HepG2 (cell line): ENCODE measurements around the gene PTPRN. TPM values are rescaled to one million over a fixed set of nuclear protein-coding genes. Genes with fewer than 3 reads are reported as not detected.

Experiments
- ATAC-seq: fragments of 200-7000 bp; cut with Tn5 transposase; 3 replicates; pipeline ENCODE4 v1.9.1; 2020; ENCODE audit warnings: mild to moderate bottlenecking, moderate library complexity
- BruUV-seq: library from RNA; stranded (reverse); fragments of 400-500 nt; replicated peaks from 2 replicates; lab custom pipeline; 2021; lab: Mats Ljungman, UMichigan
- CTCF ChIA-PET: fragments of 300-600 bp; formaldehyde crosslinking; extraction: SDS; loops from one replicate; lab custom pipeline; 2021; ENCODE audit warnings: low total read pairs, inconsistent platforms, low intra/inter-chr PET ratio; lab: Yijun Ruan, JAX
- POLR2A ChIA-PET: fragments of 350-600 bp; sonication (Branson Sonifier 250); formaldehyde crosslinking; loops from one replicate; lab custom pipeline; 2020; ENCODE audit warnings: antibody characterized with exemption, inconsistent platforms; lab: Yijun Ruan, JAX
- DNase-seq: peaks from one replicate; pipeline ENCODE4 v3.0.0-alpha.2; 2015; ENCODE audit warnings: low spot score
- FAIRE-seq: peaks from 3 replicates; lab custom pipeline; 2011; peaks lifted over from hg19 to GRCh38; lab: Jason Lieb, UNC
- H2AFZ ChIP-seq: one replicate; pipeline ENCODE4 v1.6.1; 2011; ENCODE audit warnings: low read length, inconsistent platforms
- H3K27ac ChIP-seq: fragments of 300-600 bp; 3 replicates; pipeline ENCODE4 v1.8.0; 2011; ENCODE audit warnings: mixed run types, mild to moderate bottlenecking, mixed read lengths, low read length, inconsistent platforms; ENCODE audit not compliant: insufficient read depth; ENCODE audit errors: extremely low read length
- H3K27me3 ChIP-seq, 2 experiments: fragments of 200-600 bp in 1 of 2; 2 replicates in 1 of 2; 3 replicates in 1 of 2; pipeline versions ENCODE4 v1.6.0 to v1.8.0; 2011; ENCODE audit warnings: low read length in 2 of 2, mild to moderate bottlenecking in 2 of 2, moderate library complexity in 2 of 2, inconsistent platforms in 1 of 2; ENCODE audit not compliant: insufficient read depth in 2 of 2, control insufficient read depth in 1 of 2
- H3K36me3 ChIP-seq, 2 experiments: fragments of 200-600 bp in 1 of 2; replicated peaks in 1 of 2; 2 replicates in 1 of 2; 3 replicates in 1 of 2; pipeline versions ENCODE4 v1.5.1 to v1.8.0; 2011; ENCODE audit warnings: low read length in 2 of 2, inconsistent platforms in 1 of 2; ENCODE audit not compliant: insufficient read depth in 2 of 2, control insufficient read depth in 1 of 2
- H3K4me1 ChIP-seq: 2 replicates; pipeline ENCODE4 v1.5.1; 2012; ENCODE audit warnings: low read length, inconsistent platforms; ENCODE audit not compliant: insufficient read depth
- H3K4me2 ChIP-seq: 2 replicates; pipeline ENCODE4 v1.6.0; 2011; ENCODE audit warnings: low read depth, low read length, inconsistent platforms
- H3K4me3 ChIP-seq, 3 experiments: fragments of 200-600 bp in 1 of 3; sonication (generic), shearing (Covaris generic) in 1 of 3; replicated peaks in 1 of 3; 2 replicates each; pipeline ENCODE4 v1.5.1; 2011 to 2016; ENCODE audit warnings: low read length in 3 of 3, inconsistent platforms in 2 of 3, low read depth in 2 of 3, mild to moderate bottlenecking in 2 of 3, control low read depth in 1 of 3, mixed read lengths in 1 of 3; ENCODE audit not compliant: insufficient read depth in 1 of 3
- H3K79me2 ChIP-seq: one replicate; pipeline ENCODE4 v1.6.1; 2011; ENCODE audit warnings: low read length, inconsistent platforms; ENCODE audit not compliant: insufficient read depth
- H3K9ac ChIP-seq: 2 replicates; pipeline ENCODE4 v1.6.0; 2011; ENCODE audit warnings: mild to moderate bottlenecking, low read depth, low read length, inconsistent platforms; ENCODE audit not compliant: insufficient read depth
- H3K9me3 ChIP-seq: 2 replicates; pipeline ENCODE4 v1.5.1; 2012; ENCODE audit warnings: mild to moderate bottlenecking, low read length
- H4K20me1 ChIP-seq: 2 replicates; pipeline ENCODE4 v1.6.0; 2011; ENCODE audit warnings: inconsistent platforms, mild to moderate bottlenecking, low read length, moderate library complexity; ENCODE audit not compliant: insufficient read depth
- AGO2 ChIP-seq: fragments of 200-400 bp; formaldehyde crosslinking; optimal IDR thresholded peaks from 2 replicates; pipeline ENCODE3; 2017; ENCODE audit warnings: mild to moderate bottlenecking, low read depth, low read length, moderate library complexity
- CHCHD3 ChIP-seq: sonication (generic); formaldehyde crosslinking; IDR thresholded peaks from 2 replicates; pipeline ENCODE4 v1.8.0; 2022; ENCODE audit warnings: mild to moderate bottlenecking, missing genetic modification reagents, moderate library complexity
- CREB1 ChIP-seq, 2 experiments: fragments of 450-650 bp in 1 of 2; IDR thresholded peaks; 2 replicates each; pipeline ENCODE4 v1.6.1; 2016 to 2017; ENCODE audit warnings: control low read depth in 1 of 2, mild to moderate bottlenecking in 1 of 2, missing compliant biosample characterization in 1 of 2, missing genetic modification characterization in 1 of 2
- KDM6A ChIP-seq: IDR thresholded peaks from 2 replicates; pipeline ENCODE4 v1.6.1; 2016; ENCODE audit warnings: low read depth
- RFX5 ChIP-seq: IDR thresholded peaks from 2 replicates; pipeline ENCODE4 v1.6.1; 2011; ENCODE audit warnings: low read depth, low read length, improper control_type of control experiment
- RNF219 ChIP-seq: sonication (generic); formaldehyde crosslinking; IDR thresholded peaks from 2 replicates; pipeline ENCODE4 v1.5.0; 2020; ENCODE audit warnings: mild to moderate bottlenecking, missing genetic modification reagents
- SAP130 ChIP-seq: IDR thresholded peaks from 2 replicates; pipeline ENCODE4 v1.6.1; 2016; ENCODE audit warnings: low read depth
- ZBTB38 ChIP-seq: sonication (generic); formaldehyde crosslinking; IDR thresholded peaks from 2 replicates; pipeline ENCODE4 v1.5.1; 2020; ENCODE audit warnings: mild to moderate bottlenecking, missing genetic modification reagents
- WGBS: methylation state at CpG from one replicate; pipeline ENCODE4 v1.1.6; 2017; ENCODE audit warnings: low lambda C conversion rate; 5-methylcytosine and 5-hydroxymethylcytosine counted together
- in situ Hi-C: cut with HindIII; loops from 2 replicates; pipeline ENCODE4 v1.10.0; 2017; ENCODE audit warnings: low pct_unique_long_range_greater_than_20kb; ENCODE audit not compliant: extremely low pct_ligation_motif_present
- intact Hi-C: fragments of 100-400 bp; cut with micrococcal nuclease; formaldehyde crosslinking; loops from one replicate; pipeline ENCODE4 v1.10.0; 2022; ENCODE audit not compliant: unreplicated experiment
- polyA plus RNA-seq, 8 experiments: library from polyadenylated mRNA; depleted of rRNA in 3 of 8; stranded (reverse) in 7 of 8; unstranded in 1 of 8; fragments of >200 nt; fragmentation: Illumina TruSeq in 4 of 8; extraction: Trizol in 4 of 8; gene quantifications; 2 replicates each; pipeline versions ENCODE4 v1.2.1 to v1.2.3, GENCODE V29; 2011 to 2016; ENCODE audit warnings: low read depth in 4 of 8, missing spikeins in 1 of 8, mixed read lengths in 1 of 8; ENCODE audit not compliant: insufficient read depth in 1 of 8
- total RNA-seq, 5 experiments: library from RNA; depleted of rRNA; stranded (reverse); fragments of >200 nt; fragmentation: Illumina TruSeq; extraction: Trizol; gene quantifications; 2 replicates each; pipeline ENCODE4 v1.2.3, GENCODE V29; 2016; ENCODE audit warnings: low read depth in 1 of 5
- TF ChIP-seq, protein P1 (sequence below): sonication (generic); formaldehyde crosslinking; IDR thresholded peaks from 2 replicates; pipeline ENCODE4 v1.4.0; 2020; ENCODE audit warnings: missing genetic modification reagents
- TF ChIP-seq, protein P2 (sequence below): IDR thresholded peaks from 2 replicates; pipeline ENCODE4 v1.6.1; 2018; ENCODE audit warnings: missing genetic modification reagents, mild to moderate bottlenecking, missing compliant biosample characterization
- TF ChIP-seq, protein P3 (sequence below): IDR thresholded peaks from 2 replicates; pipeline ENCODE4 v1.6.1; 2016; ENCODE audit warnings: missing genetic modification reagents, missing compliant biosample characterization
- TF ChIP-seq, protein P4 (sequence below): IDR thresholded peaks from 2 replicates; pipeline ENCODE4 v1.6.1; 2016; ENCODE audit warnings: missing compliant biosample characterization, missing genetic modification reagents, borderline replicate concordance

Gene PTPRN
- total and polyA plus RNA-seq, 2 of the 13 experiments (the other 11 are each of a cell fraction or from before 2014, with no cell fraction given), result 0.26 TPM; not detected in 1

- H4K20me1 ChIP-seq, result no peaks in the 10 kb centered on the region
- WGBS, result 29% methylated on average over 13 of the region's 14 CpGs
- no peaks in the 10 kb centered on the region for H3K9me3 ChIP-seq
- ATAC-seq (no peak), DNase-seq (no peak), FAIRE-seq (no peak)
- intact Hi-C loops (loop anchor here (5.0 to 10.0 kb wide), 2 partner anchors 239 kb away; no protein-coding TSS in a partner anchor), in situ Hi-C loops (loop anchor here (5.0 kb wide), 1 partner anchor 124 kb away; the partner anchor contains the start of gene SLC23A3)
- no peaks in the 10 kb centered on the region for H3K79me2 ChIP-seq
- H3K4me2 ChIP-seq, result no peak overlapping the region
- H3K9ac ChIP-seq, result no peak overlapping the region
- H3K4me3 ChIP-seq, result no peak overlapping the region
- H3K27ac ChIP-seq, result no peak overlapping the region
- no TSS peak for BruUV-seq
- POLR2A ChIA-PET, result interaction anchor here (1.6 to 1.9 kb wide), 2 partner anchors 78 to 88 kb away, joined by 5 to 15 read pairs; partner anchors contain the start of gene ABCB6
- peaks cover 6 to 87% of the 10 kb centered on the region in 2 experiments; a peak in 4 of 5 replicates for H3K27me3 ChIP-seq
- CTCF ChIA-PET, result interaction anchor here (1.8 to 3.4 kb wide), 2 partner anchors 78 to 137 kb away, joined by 8 to 50 read pairs; partner anchors contain the start of gene NHEJ1
- H2AFZ ChIP-seq, result no peak overlapping the region
- TF ChIP-seq AGO2 (no peak), CREB1 (IDR thresholded peaks at IDR 0.05) (peak; percentile 62), CREB1 (CRISPR knock-in tag; IDR thresholded peaks at IDR 0.05) (no peak), RFX5 (0 out of 2 replicates have a peak, but pooled peaks have one; percentile 15), SAP130 (CRISPR knock-in tag) (0 out of 2 replicates have a peak, but pooled peaks have one; percentile 9), CHCHD3 (CRISPR knock-in tag) (no peak), RNF219 (CRISPR knock-in tag) (no peak), KDM6A (CRISPR knock-in tag) (no peak), ZBTB38 (CRISPR knock-in tag) (0 out of 2 replicates have a peak, but pooled peaks have one; percentile 18)
- TF ChIP-seq, protein P1, sequence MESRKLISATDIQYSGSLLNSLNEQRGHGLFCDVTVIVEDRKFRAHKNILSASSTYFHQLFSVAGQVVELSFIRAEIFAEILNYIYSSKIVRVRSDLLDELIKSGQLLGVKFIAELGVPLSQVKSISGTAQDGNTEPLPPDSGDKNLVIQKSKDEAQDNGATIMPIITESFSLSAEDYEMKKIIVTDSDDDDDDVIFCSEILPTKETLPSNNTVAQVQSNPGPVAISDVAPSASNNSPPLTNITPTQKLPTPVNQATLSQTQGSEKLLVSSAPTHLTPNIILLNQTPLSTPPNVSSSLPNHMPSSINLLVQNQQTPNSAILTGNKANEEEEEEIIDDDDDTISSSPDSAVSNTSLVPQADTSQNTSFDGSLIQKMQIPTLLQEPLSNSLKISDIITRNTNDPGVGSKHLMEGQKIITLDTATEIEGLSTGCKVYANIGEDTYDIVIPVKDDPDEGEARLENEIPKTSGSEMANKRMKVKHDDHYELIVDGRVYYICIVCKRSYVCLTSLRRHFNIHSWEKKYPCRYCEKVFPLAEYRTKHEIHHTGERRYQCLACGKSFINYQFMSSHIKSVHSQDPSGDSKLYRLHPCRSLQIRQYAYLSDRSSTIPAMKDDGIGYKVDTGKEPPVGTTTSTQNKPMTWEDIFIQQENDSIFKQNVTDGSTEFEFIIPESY (CRISPR knock-in tag), result 0 out of 2 replicates have a peak, but pooled peaks have one; percentile 18
- TF ChIP-seq, protein P2, sequence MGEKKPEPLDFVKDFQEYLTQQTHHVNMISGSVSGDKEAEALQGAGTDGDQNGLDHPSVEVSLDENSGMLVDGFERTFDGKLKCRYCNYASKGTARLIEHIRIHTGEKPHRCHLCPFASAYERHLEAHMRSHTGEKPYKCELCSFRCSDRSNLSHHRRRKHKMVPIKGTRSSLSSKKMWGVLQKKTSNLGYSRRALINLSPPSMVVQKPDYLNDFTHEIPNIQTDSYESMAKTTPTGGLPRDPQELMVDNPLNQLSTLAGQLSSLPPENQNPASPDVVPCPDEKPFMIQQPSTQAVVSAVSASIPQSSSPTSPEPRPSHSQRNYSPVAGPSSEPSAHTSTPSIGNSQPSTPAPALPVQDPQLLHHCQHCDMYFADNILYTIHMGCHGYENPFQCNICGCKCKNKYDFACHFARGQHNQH (CRISPR knock-in tag), result no peak
- TF ChIP-seq, protein P3, sequence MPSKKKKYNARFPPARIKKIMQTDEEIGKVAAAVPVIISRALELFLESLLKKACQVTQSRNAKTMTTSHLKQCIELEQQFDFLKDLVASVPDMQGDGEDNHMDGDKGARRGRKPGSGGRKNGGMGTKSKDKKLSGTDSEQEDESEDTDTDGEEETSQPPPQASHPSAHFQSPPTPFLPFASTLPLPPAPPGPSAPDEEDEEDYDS (CRISPR knock-in tag), result no peak
- TF ChIP-seq, protein P4, sequence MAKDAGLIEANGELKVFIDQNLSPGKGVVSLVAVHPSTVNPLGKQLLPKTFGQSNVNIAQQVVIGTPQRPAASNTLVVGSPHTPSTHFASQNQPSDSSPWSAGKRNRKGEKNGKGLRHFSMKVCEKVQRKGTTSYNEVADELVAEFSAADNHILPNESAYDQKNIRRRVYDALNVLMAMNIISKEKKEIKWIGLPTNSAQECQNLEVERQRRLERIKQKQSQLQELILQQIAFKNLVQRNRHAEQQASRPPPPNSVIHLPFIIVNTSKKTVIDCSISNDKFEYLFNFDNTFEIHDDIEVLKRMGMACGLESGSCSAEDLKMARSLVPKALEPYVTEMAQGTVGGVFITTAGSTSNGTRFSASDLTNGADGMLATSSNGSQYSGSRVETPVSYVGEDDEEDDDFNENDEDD (CRISPR knock-in tag), result peak; percentile 29; the same call in 1 of the 2 replicates
- no peaks in the 10 kb centered on the region for H3K36me3 ChIP-seq
- H3K4me1 ChIP-seq, result peaks cover 42% of the 10 kb centered on the region
These were observed 13.1 kb downstream of the PTPRN start for GRCh38 chr2:219296142-219296541.
